CD14-positive monocyte (primary cell): Measurements from ENCODE around the gene GCK. TPM values are rescaled to one million over a fixed set of nuclear protein-coding genes. Genes with fewer than 3 reads are reported as not detected.

Experiments
- DNase-seq, 3 donors: peaks; one replicate each; pipeline ENCODE4 v3.0.0-alpha.2; 2011 to 2022
- H2AFZ ChIP-seq: 2 replicates; pipeline ENCODE4 v1.6.0; 2012; ENCODE audit warnings: mild to moderate bottlenecking, low read depth, low read length, inconsistent platforms; ENCODE audit not compliant: insufficient read depth, poor library complexity, severe bottlenecking
- H3K27ac ChIP-seq, 2 donors: 1 replicate in 1 of 2; 2 replicates in 1 of 2; pipeline ENCODE4 v1.5.1; 2012 to 2013; ENCODE audit warnings: low read length in 2 of 2, control low read depth in 1 of 2, inconsistent platforms in 1 of 2, low read depth in 1 of 2, mild to moderate bottlenecking in 1 of 2
- H3K27me3 ChIP-seq, 2 donors: one replicate each; pipeline versions ENCODE4 v1.6.0 to v1.6.1; 2011 to 2013; ENCODE audit warnings: low read length in 2 of 2; ENCODE audit not compliant: control insufficient read depth in 2 of 2, insufficient read depth in 2 of 2
- H3K36me3 ChIP-seq, 2 donors: replicated peaks in 1 of 2; 1 replicate in 1 of 2; 2 replicates in 1 of 2; pipeline versions ENCODE4 v1.5.1 to v1.6.1; 2012 to 2013; ENCODE audit warnings: low read length in 2 of 2, control low read depth in 1 of 2, inconsistent platforms in 1 of 2, mild to moderate bottlenecking in 1 of 2; ENCODE audit not compliant: insufficient read depth in 2 of 2, control insufficient read depth in 1 of 2
- H3K4me1 ChIP-seq, 2 donors: 1 replicate in 1 of 2; 2 replicates in 1 of 2; pipeline versions ENCODE4 v1.5.1 to v1.6.1; 2012 to 2013; ENCODE audit warnings: low read length in 2 of 2, control low read depth in 1 of 2, inconsistent platforms in 1 of 2, mild to moderate bottlenecking in 1 of 2, moderate library complexity in 1 of 2; ENCODE audit not compliant: insufficient read depth in 2 of 2, control insufficient read depth in 1 of 2
- H3K4me2 ChIP-seq: replicated peaks from 2 replicates; pipeline ENCODE3; 2012; ENCODE audit warnings: low read length, moderate library complexity, mild to moderate bottlenecking; ENCODE audit not compliant: poor library complexity, severe bottlenecking; ENCODE audit errors: extremely low read depth
- H3K4me3 ChIP-seq, 3 experiments: fragments of 200-600 bp in 1 of 3; sonication (generic) in 1 of 3; replicated peaks in 1 of 3; 1 replicate in 2 of 3; 2 replicates in 1 of 3; pipeline ENCODE4 v1.5.1; 2011 to 2013; ENCODE audit warnings: low read length in 3 of 3, mild to moderate bottlenecking in 3 of 3, control low read depth in 2 of 3, low read depth in 2 of 3, inconsistent platforms in 1 of 3, moderate library complexity in 1 of 3
- H3K79me2 ChIP-seq: 2 replicates; pipeline ENCODE4 v1.6.0; 2012; ENCODE audit warnings: mild to moderate bottlenecking, control low read depth, inconsistent platforms, low read length, moderate library complexity; ENCODE audit not compliant: insufficient read depth
- H3K9ac ChIP-seq: 2 replicates; pipeline ENCODE4 v1.6.0; 2017; ENCODE audit warnings: low read length, mild to moderate bottlenecking; ENCODE audit not compliant: insufficient read depth, poor library complexity, severe bottlenecking
- H3K9me3 ChIP-seq, 2 donors: replicated peaks in 1 of 2; 1 replicate in 1 of 2; 2 replicates in 1 of 2; pipeline versions ENCODE4 v1.5.1 to v1.6.1; 2012 to 2013; ENCODE audit warnings: low read length in 2 of 2, control low read depth in 1 of 2; ENCODE audit not compliant: control insufficient read depth in 1 of 2, insufficient read depth in 1 of 2
- H4K20me1 ChIP-seq: 2 replicates; pipeline ENCODE4 v1.6.0; 2012; ENCODE audit warnings: mild to moderate bottlenecking, low read length, control low read depth, moderate library complexity; ENCODE audit not compliant: insufficient read depth
- H3K27ac Mint-ChIP-seq, 7 donors: one replicate each; pipeline ENCODE4 v1.8.0; 2020; ENCODE audit warnings: mild to moderate bottlenecking in 7 of 7, mixed read lengths in 7 of 7, moderate library complexity in 6 of 7, inconsistent platforms in 2 of 7
- H3K27me3 Mint-ChIP-seq, 3 donors: one replicate each; pipeline ENCODE4 v1.8.0; 2021 to 2022; ENCODE audit warnings: low read depth in 3 of 3, mild to moderate bottlenecking in 3 of 3, mixed read lengths in 3 of 3, moderate library complexity in 3 of 3, inconsistent platforms in 1 of 3
- H3K36me3 Mint-ChIP-seq, 2 donors: one replicate each; pipeline ENCODE4 v1.8.0; 2020; ENCODE audit warnings: mixed read lengths in 2 of 2, inconsistent platforms in 1 of 2, mild to moderate bottlenecking in 1 of 2
- H3K4me1 Mint-ChIP-seq: one replicate; pipeline ENCODE4 v1.8.0; 2020; ENCODE audit warnings: mild to moderate bottlenecking, mixed read lengths
- H3K4me3 Mint-ChIP-seq, 2 donors: one replicate each; pipeline ENCODE4 v1.8.0; 2020; ENCODE audit warnings: mild to moderate bottlenecking in 2 of 2, mixed read lengths in 2 of 2, moderate library complexity in 1 of 2
- H3K9me3 Mint-ChIP-seq, 7 donors: one replicate each; pipeline ENCODE4 v1.8.0; 2020 to 2022; ENCODE audit warnings: mixed read lengths in 7 of 7, mild to moderate bottlenecking in 6 of 7, moderate library complexity in 6 of 7, inconsistent platforms in 2 of 7
- WGBS: methylation state at CpG from one replicate; pipeline ENCODE4 v1.1.5; 2013; ENCODE audit warnings: missing lambda C conversion rate; ENCODE audit not compliant: insufficient coverage; 5-methylcytosine and 5-hydroxymethylcytosine counted together
- intact Hi-C, 2 donors: fragments of 100-400 bp; cut with micrococcal nuclease; formaldehyde crosslinking; loops; one replicate each; pipeline versions ENCODE4 v1.15.0 to v1.15.1; 2023
- polyA plus RNA-seq, 3 donors: library from polyadenylated mRNA; depleted of rRNA in 1 of 3; unstranded in 2 of 3; stranded (reverse) in 1 of 3; fragments of 300-500 nt in 2 of 3; fragments of >200 nt in 1 of 3; fragmentation: Illumina TruSeq in 2 of 3; gene quantifications; 1 replicate in 2 of 3; 2 replicates in 1 of 3; pipeline ENCODE4 v1.2.3, GENCODE V29; 2012 to 2021
- TF ChIP-seq, protein P1 (sequence below): fragments of 200-600 bp; IDR thresholded peaks from one replicate; pipeline ENCODE4 v1.8.0; 2022; ENCODE audit warnings: antibody characterized with exemption, mild to moderate bottlenecking

GCK gene
- polyA plus RNA-seq, 3 donors: not detected

DNA sequence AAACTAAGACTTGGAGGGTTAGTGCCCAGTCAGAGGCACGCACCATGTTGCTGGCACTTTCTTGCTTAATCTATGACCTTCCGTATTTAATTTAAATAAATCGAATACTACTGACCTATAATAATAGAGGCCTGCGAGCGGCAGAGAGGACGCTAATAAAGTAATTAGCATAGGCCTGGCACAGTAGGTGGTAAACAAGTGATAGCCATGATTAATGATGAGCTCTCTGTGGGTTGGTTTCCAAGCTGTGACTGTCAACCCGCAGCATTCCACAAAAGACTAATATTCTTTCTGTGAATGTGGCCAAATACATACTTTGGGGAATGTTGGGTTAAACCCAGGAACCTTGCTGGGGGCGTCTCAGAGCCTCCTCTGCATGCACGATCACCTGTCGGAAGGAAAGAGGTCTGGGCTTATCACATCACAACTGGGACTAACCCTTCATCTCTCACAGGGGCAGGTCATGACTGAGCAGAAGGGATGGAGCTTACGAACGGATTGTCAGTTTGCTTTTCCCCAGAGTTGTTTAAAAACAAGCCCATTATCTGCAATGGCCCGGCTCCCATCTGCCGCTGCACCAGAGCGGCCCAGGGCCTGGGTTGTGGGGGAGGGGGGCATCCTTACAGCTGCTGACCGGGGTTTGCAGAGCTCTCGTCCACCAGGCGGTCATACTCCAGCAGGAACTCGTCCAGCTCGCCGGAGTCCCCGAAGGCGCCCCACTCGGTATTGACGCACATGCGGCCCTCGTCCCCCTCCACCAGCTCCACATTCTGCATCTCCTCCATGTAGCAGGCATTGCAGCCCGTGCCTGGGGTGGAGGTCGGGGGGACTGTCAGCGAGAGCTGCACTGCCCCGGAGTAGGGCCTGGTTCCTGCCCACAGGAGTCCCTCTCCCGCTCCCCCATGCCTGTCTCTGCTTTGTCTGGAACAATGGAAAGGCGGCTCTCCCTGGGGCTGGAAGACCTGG is 41.9 kb downstream of the GCK start:
- no peaks in the 10 kb centered on the region for H4K20me1 ChIP-seq
- TF ChIP-seq, protein P1, sequence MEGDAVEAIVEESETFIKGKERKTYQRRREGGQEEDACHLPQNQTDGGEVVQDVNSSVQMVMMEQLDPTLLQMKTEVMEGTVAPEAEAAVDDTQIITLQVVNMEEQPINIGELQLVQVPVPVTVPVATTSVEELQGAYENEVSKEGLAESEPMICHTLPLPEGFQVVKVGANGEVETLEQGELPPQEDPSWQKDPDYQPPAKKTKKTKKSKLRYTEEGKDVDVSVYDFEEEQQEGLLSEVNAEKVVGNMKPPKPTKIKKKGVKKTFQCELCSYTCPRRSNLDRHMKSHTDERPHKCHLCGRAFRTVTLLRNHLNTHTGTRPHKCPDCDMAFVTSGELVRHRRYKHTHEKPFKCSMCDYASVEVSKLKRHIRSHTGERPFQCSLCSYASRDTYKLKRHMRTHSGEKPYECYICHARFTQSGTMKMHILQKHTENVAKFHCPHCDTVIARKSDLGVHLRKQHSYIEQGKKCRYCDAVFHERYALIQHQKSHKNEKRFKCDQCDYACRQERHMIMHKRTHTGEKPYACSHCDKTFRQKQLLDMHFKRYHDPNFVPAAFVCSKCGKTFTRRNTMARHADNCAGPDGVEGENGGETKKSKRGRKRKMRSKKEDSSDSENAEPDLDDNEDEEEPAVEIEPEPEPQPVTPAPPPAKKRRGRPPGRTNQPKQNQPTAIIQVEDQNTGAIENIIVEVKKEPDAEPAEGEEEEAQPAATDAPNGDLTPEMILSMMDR: no peak
- Mint-ChIP-seq H3K4me3 (no peak overlapping the region), H3K9me3 (peaks cover 0 to 9% (median 0%) of the 10 kb centered on the region in 7 donors), H3K4me1 (peaks cover 14% of the 10 kb centered on the region), H3K36me3 (no peaks in the 10 kb centered on the region), H3K27ac (no peak overlapping the region), H3K27me3 (peaks cover 23 to 40% (median 37%) of the 10 kb centered on the region in 3 donors)
- H3K9ac ChIP-seq: no peak overlapping the region
- no peak overlapping the region for H3K4me3 ChIP-seq
- no peaks in the 10 kb centered on the region for H3K36me3 ChIP-seq
- intact Hi-C loops: no loop called here
- H3K9me3 ChIP-seq: peaks cover 0 to 3% of the 10 kb centered on the region in 2 donors
- no peak for DNase-seq
- peaks cover 0 to 37% of the 10 kb centered on the region in 2 donors for H3K27me3 ChIP-seq
- H2AFZ ChIP-seq: no peak overlapping the region
- no peak overlapping the region for H3K4me2 ChIP-seq
- 76% methylated on average over 8 of the region's 33 CpGs for WGBS
- H3K4me1 ChIP-seq: peaks cover 11 to 14% of the 10 kb centered on the region in 2 donors
- no peaks in the 10 kb centered on the region for H3K79me2 ChIP-seq
- no peak overlapping the region for H3K27ac ChIP-seq

DNA sequence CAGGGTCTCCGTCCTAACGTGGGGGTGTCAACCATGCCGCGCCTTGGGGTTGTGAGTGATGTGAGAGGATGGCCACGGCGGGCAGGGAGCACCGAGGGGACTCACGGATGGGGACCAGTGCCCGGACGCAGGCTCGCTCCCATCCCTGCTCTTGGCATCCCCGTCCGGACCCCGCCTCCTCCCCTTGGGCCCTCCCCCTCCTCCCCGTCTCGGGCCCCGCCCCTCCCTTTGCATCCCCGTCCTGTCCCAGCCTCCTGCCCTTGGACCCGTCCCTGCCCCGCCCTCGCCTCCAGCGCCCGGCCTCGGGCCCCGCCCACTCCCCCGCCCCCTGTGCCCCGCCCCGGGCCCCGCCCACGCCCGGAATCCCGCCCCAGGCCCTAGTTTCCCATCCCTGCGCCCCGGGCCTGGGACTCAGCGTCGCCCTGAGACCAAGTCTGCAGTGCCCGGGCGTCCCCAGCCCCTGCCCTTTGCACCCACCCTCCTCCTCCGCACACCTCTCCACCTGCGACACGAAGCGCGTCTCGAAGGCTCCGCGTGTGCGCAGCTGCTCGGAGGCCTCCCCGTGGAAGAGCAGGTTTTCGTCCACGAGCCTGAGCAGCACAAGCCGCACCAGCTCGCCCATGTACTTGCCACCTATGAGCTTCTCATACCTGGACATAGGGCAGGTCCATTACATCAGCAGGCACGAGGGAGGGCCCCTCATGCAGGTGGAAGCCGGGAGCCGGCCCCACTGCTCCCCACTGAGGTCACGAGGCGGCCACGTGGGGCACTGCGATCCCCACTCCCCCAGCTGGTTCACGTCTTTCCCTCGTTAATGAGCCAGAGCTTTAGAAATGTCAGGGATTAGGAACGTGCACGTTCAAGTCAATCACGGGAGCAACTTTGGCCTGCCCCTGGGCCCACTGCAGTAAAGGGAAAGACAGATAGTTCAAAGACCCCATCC is 43.0 kb downstream of the GCK start:
- Mint-ChIP-seq H3K4me3 (peak overlapping the region; percentile 67 to 81), H3K36me3 (no peaks in the 10 kb centered on the region), H3K27me3 (peaks cover 23 to 42% (median 37%) of the 10 kb centered on the region in 3 donors), H3K27ac (peak overlapping the region in 1 of 7 donors; percentile 25), H3K4me1 (peaks cover 14% of the 10 kb centered on the region), H3K9me3 (peaks cover 0 to 9% (median 0%) of the 10 kb centered on the region in 7 donors)
- peak overlapping the region; percentile 71 for H2AFZ ChIP-seq
- H3K9ac ChIP-seq: no peak overlapping the region
- peak; percentile 4 to 41 (median 38) for DNase-seq
- peaks cover 0 to 3% of the 10 kb centered on the region in 2 donors for H3K9me3 ChIP-seq
- H3K79me2 ChIP-seq: no peaks in the 10 kb centered on the region
- TF ChIP-seq, protein P1: no peak
- peak overlapping the region; percentile 67 for H3K4me2 ChIP-seq
- H4K20me1 ChIP-seq: no peaks in the 10 kb centered on the region
- intact Hi-C loops: no loop called here
- peak overlapping the region in 1 of 3 experiments; percentile 58 for H3K4me3 ChIP-seq
- peaks cover 11 to 14% of the 10 kb centered on the region in 2 donors for H3K4me1 ChIP-seq
- 18% methylated on average over 45 of the region's 65 CpGs for WGBS
- H3K27ac ChIP-seq: no peak overlapping the region
- H3K36me3 ChIP-seq: no peaks in the 10 kb centered on the region
- H3K27me3 ChIP-seq: peaks cover 0 to 37% of the 10 kb centered on the region in 2 donors
